Fibroblast of lung (primary cell): ENCODE results near the gene STX11. TPM values are rescaled to one million over a fixed set of nuclear protein-coding genes. Genes with fewer than 3 reads are reported as not detected.
"Not testable (repeated sequence)": the region's sequence is repeated elsewhere in the genome, so short reads cannot be mapped to it uniquely, and the experiment has no call there.

ENCODE experiments used
- DNase-seq, 2 donors: peaks; one replicate each; pipeline versions ENCODE4 v3.0.0 to v3.0.0-alpha.2; 2010; ENCODE audit warnings: low read depth in 2 of 2
- H2AFZ ChIP-seq: 2 replicates; pipeline ENCODE4 v1.5.1; 2012; ENCODE audit warnings: low read length, control low read depth, inconsistent platforms
- H3K27ac ChIP-seq: 2 replicates; pipeline ENCODE4 v1.5.1; 2011; ENCODE audit warnings: low read length, control low read depth; ENCODE audit not compliant: insufficient read depth
- H3K27me3 ChIP-seq: 2 replicates; pipeline ENCODE4 v1.5.1; 2011; ENCODE audit warnings: mild to moderate bottlenecking, low read length; ENCODE audit not compliant: control insufficient read depth, insufficient read depth
- H3K36me3 ChIP-seq: 2 replicates; pipeline ENCODE4 v1.5.1; 2011; ENCODE audit warnings: low read length; ENCODE audit not compliant: control insufficient read depth, insufficient read depth
- H3K4me1 ChIP-seq: 2 replicates; pipeline ENCODE4 v1.5.1; 2011; ENCODE audit warnings: low read length; ENCODE audit not compliant: control insufficient read depth, insufficient read depth; ENCODE audit errors: extremely low read depth
- H3K4me2 ChIP-seq: 2 replicates; pipeline ENCODE4 v1.5.1; 2011; ENCODE audit warnings: low read length, control low read depth; ENCODE audit not compliant: insufficient read depth; ENCODE audit errors: extremely low read depth
- H3K4me3 ChIP-seq, 4 experiments: fragments of 200-600 bp in 1 of 4; sonication (generic) in 1 of 4; replicated peaks in 1 of 4; 2 replicates each; pipeline ENCODE4 v1.5.1; 2011 to 2016; ENCODE audit warnings: low read length in 4 of 4, low read depth in 3 of 4, mild to moderate bottlenecking in 3 of 4, control low read depth in 2 of 4, inconsistent platforms in 1 of 4, mixed read lengths in 1 of 4; ENCODE audit not compliant: insufficient read depth in 1 of 4; ENCODE audit errors: control extremely low read depth in 1 of 4
- H3K79me2 ChIP-seq: 2 replicates; pipeline ENCODE4 v1.5.1; 2012; ENCODE audit warnings: mild to moderate bottlenecking, low read length, inconsistent platforms; ENCODE audit not compliant: control insufficient read depth, insufficient read depth
- H3K9ac ChIP-seq: 2 replicates; pipeline ENCODE4 v1.5.1; 2011; ENCODE audit warnings: mild to moderate bottlenecking, low read length, control low read depth; ENCODE audit not compliant: insufficient read depth
- H3K9me3 ChIP-seq: 2 replicates; pipeline ENCODE4 v1.5.1; 2012; ENCODE audit warnings: low read depth, low read length; ENCODE audit not compliant: control insufficient read depth, insufficient read depth
- H4K20me1 ChIP-seq: 2 replicates; pipeline ENCODE4 v1.5.1; 2011; ENCODE audit warnings: low read length; ENCODE audit not compliant: control insufficient read depth, insufficient read depth; ENCODE audit errors: extremely low read depth
- CTCF ChIP-seq, 2 donors: IDR thresholded peaks in 1 of 2; conservative IDR thresholded peaks in 1 of 2; 1 replicate in 1 of 2; 2 replicates in 1 of 2; pipeline ENCODE4 v1.5.1; 2011 to 2012; ENCODE audit warnings: low read length in 2 of 2, control low read depth in 1 of 2, inconsistent platforms in 1 of 2, low read depth in 1 of 2, mild to moderate bottlenecking in 1 of 2
- EZH2 ChIP-seq: IDR thresholded peaks from 2 replicates; pipeline ENCODE4 v1.5.1; 2012; ENCODE audit warnings: low read length, control low read depth, mild to moderate bottlenecking; ENCODE audit errors: missing control alignments
- polyA plus RNA-seq, 2 donors: library from polyadenylated mRNA; depleted of rRNA in 1 of 2; stranded (reverse) in 1 of 2; unstranded in 1 of 2; fragments of >200 nt; gene quantifications; 2 replicates each; pipeline ENCODE4 v1.2.1, GENCODE V29; 2011 to 2012; ENCODE audit warnings: missing spikeins in 1 of 2
- total RNA-seq: library from RNA; depleted of rRNA; stranded (reverse); fragments of >200 nt; gene quantifications from 2 replicates; pipeline ENCODE4 v1.2.1, GENCODE V29; 2014

The STX11 gene
- total and polyA plus RNA-seq, 2 donors (not counting 1 experiment from before 2014, with no cell fraction given), result 0.33 to 6.6 TPM

GRCh38 chr6:144179237-144179636 is 28.9 kb downstream of the STX11 start:
- Histone ChIP-seq H3K79me2 (no peaks in the 10 kb centered on the region), H3K27ac (no peak overlapping the region), H3K4me3 (no peak overlapping the region), H3K4me2 (no peak overlapping the region), H3K27me3 (no peaks in the 10 kb centered on the region), H3K9me3 (no peaks in the 10 kb centered on the region), H2AFZ (no peak overlapping the region), H3K4me1 (no peaks in the 10 kb centered on the region), H3K9ac (no peak overlapping the region), H3K36me3 (no peaks in the 10 kb centered on the region), H4K20me1 (no peaks in the 10 kb centered on the region)
- no peak for DNase-seq
- no peak for TF ChIP-seq CTCF (conservative IDR thresholded peaks at IDR 0.05 in 1 of 2, IDR thresholded peaks at IDR 0.05 in 1 of 2; ENCODE audit: low read depth in 1 of 2, low read length in 2 of 2)
- no peak for TF ChIP-seq EZH2

- Histone ChIP-seq H3K4me3 (no peak overlapping the region), H4K20me1 (no peaks in the 10 kb centered on the region), H2AFZ (no peak overlapping the region), H3K79me2 (no peaks in the 10 kb centered on the region), H3K27ac (no peak overlapping the region), H3K36me3 (no peaks in the 10 kb centered on the region), H3K4me2 (no peak overlapping the region), H3K9me3 (no peaks in the 10 kb centered on the region), H3K4me1 (no peaks in the 10 kb centered on the region), H3K9ac (no peak overlapping the region), H3K27me3 (no peaks in the 10 kb centered on the region)
- no peak for DNase-seq
- TF ChIP-seq EZH2 (no peak), CTCF (conservative IDR thresholded peaks at IDR 0.05 in 1 of 2, IDR thresholded peaks at IDR 0.05 in 1 of 2; ENCODE audit: low read depth in 1 of 2, low read length in 2 of 2) (no peak)
Measured at GRCh38 chr6:144179828-144180227, 29.5 kb downstream of the STX11 start.

GRCh38 chr6:144180354-144180753 is 30.0 kb downstream of the STX11 start:
- not testable (repeated sequence) for H3K4me1 ChIP-seq, DNase-seq, H3K4me3 ChIP-seq, H3K4me2 ChIP-seq, H3K27ac ChIP-seq, H3K79me2 ChIP-seq, H2AFZ ChIP-seq, H3K9ac ChIP-seq, H3K9me3 ChIP-seq, H3K36me3 ChIP-seq, H3K27me3 ChIP-seq, H4K20me1 ChIP-seq

GRCh38 chr6:144181639-144182038 is 31.3 kb downstream of the STX11 start:
- no peak overlapping the region for H3K4me3 ChIP-seq
- H2AFZ ChIP-seq, result no peak overlapping the region
- no peaks in the 10 kb centered on the region for H3K36me3 ChIP-seq
- no peak overlapping the region for H3K27ac ChIP-seq
- no peaks in the 10 kb centered on the region for H3K27me3 ChIP-seq
- H3K9me3 ChIP-seq, result no peaks in the 10 kb centered on the region
- no peaks in the 10 kb centered on the region for H3K4me1 ChIP-seq
- no peaks in the 10 kb centered on the region for H4K20me1 ChIP-seq
- H3K4me2 ChIP-seq, result no peak overlapping the region
- no peaks in the 10 kb centered on the region for H3K79me2 ChIP-seq
- no peak overlapping the region for H3K9ac ChIP-seq
- TF ChIP-seq CTCF (conservative IDR thresholded peaks at IDR 0.05 in 1 of 2, IDR thresholded peaks at IDR 0.05 in 1 of 2; ENCODE audit: low read depth in 1 of 2, low read length in 2 of 2) (no peak), EZH2 (no peak)
- DNase-seq, result no peak

- DNase-seq, H3K9me3 ChIP-seq, H3K4me3 ChIP-seq, H3K4me1 ChIP-seq, H3K27ac ChIP-seq, H3K4me2 ChIP-seq, H3K36me3 ChIP-seq, H3K9ac ChIP-seq, H3K27me3 ChIP-seq, H3K79me2 ChIP-seq, H4K20me1 ChIP-seq, H2AFZ ChIP-seq: not testable (repeated sequence)
Measured at GRCh38 chr6:144184186-144184585, 33.9 kb downstream of the STX11 start.
